Measurements from ENCODE around the gene CBX4. TPM values are rescaled to one million over a fixed set of nuclear protein-coding genes. Genes with fewer than 3 reads are reported as not detected.

The CBX4 gene
- total and polyA plus RNA-seq, 2 of the 13 experiments (the other 11 are each of a cell fraction or from before 2014, with no cell fraction given): 25.8 to 50.8 TPM

DNA sequence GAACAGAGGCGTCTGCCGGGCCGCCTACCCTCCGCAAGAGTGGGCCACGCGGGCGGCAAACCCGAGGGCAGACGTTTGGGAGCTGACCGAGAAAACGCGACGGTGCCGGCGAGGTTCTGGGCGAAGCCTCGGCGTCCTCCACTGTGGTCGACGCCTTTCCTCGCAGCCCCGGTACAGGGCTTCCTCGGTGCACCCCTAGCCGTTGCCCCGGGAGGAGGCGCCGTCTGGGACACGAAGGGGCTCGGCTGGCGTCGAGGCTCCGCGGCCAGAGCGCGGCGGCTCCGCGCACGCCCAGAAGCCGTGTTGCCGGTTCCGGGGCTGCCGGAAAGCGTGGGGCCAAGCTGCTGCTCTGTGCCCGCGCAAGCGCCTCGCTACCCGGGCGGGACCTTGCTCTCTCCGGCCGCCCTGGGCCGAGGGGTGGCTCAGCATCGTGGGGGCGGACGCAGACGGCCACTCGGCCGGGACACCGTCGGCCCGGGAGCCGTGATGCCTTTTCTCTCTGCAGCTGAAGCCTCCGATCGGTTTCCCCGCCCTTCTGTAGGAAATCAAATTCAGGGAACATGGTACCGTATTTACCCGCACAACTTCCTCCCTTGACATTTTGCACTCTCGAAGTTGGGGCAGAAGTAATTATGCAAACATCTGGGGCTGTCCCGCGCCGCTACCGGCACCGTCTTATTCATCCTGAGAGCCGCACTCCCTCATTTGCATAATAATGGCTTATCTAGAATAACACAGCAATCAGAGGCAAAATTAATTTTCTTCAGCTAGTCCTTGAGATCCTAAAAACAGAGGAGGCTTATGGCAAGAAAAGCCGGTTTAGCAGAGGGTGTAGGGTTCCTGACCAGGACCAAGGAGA, 35.0 kb downstream of the CBX4 start (continued):
- TF ChIP-seq ZFP90 (CRISPR knock-in tag; IDR thresholded peaks at IDR 0.05; ENCODE audit: borderline replicate concordance) (no peak; the same call in 1 of the 2 replicates), ZNF761 (CRISPR knock-in tag; conservative IDR thresholded peaks at IDR 0.05) (peak; percentile 85; the same call in 1 of the 2 replicates), FIP1L1 (IDR thresholded peaks at IDR 0.05; ENCODE audit: borderline replicate concordance, insufficient read depth, low read depth, low read length) (no peak), NFRKB (IDR thresholded peaks at IDR 0.05) (no peak), ZNF207 (IDR thresholded peaks at IDR 0.05; ENCODE audit: borderline replicate concordance) (no peak), ATF7 (IDR thresholded peaks at IDR 0.05) (no peak), ATF7 (CRISPR knock-in tag; IDR thresholded peaks at IDR 0.05) (peak; percentile 59; the same call in 1 of the 2 replicates), SNAI1 (CRISPR knock-in tag; IDR thresholded peaks at IDR 0.05; ENCODE audit: borderline replicate concordance) (peak; percentile 86), MED8 (CRISPR knock-in tag; IDR thresholded peaks at IDR 0.05; ENCODE audit: insufficient replicate concordance) (no peak), ZNF367 (CRISPR knock-in tag; IDR thresholded peaks at IDR 0.05; ENCODE audit: borderline replicate concordance) (peak; percentile 54; the same call in 1 of the 2 replicates), ZNF879 (CRISPR knock-in tag; IDR thresholded peaks at IDR 0.05) (peak; percentile 95; the same call in 1 of the 2 replicates), KMT2B (CRISPR knock-in tag; IDR thresholded peaks at IDR 0.05) (peak; percentile 42; the same call in 1 of the 2 replicates), FOSL2 (CRISPR knock-in tag; IDR thresholded peaks at IDR 0.05) (no peak; the same call in 1 of the 2 replicates), WIZ (CRISPR knock-in tag; IDR thresholded peaks at IDR 0.05) (no peak), ZNF12 (CRISPR knock-in tag; IDR thresholded peaks at IDR 0.05) (0 out of 2 replicates have a peak, but pooled peaks have one; percentile 56)
- TF ChIP-seq, protein P1, sequence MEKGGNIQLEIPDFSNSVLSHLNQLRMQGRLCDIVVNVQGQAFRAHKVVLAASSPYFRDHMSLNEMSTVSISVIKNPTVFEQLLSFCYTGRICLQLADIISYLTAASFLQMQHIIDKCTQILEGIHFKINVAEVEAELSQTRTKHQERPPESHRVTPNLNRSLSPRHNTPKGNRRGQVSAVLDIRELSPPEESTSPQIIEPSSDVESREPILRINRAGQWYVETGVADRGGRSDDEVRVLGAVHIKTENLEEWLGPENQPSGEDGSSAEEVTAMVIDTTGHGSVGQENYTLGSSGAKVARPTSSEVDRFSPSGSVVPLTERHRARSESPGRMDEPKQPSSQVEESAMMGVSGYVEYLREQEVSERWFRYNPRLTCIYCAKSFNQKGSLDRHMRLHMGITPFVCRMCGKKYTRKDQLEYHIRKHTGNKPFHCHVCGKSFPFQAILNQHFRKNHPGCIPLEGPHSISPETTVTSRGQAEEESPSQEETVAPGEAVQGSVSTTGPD (CRISPR knock-in tag; IDR thresholded peaks at IDR 0.05): no peak
- TF ChIP-seq, protein P2, sequence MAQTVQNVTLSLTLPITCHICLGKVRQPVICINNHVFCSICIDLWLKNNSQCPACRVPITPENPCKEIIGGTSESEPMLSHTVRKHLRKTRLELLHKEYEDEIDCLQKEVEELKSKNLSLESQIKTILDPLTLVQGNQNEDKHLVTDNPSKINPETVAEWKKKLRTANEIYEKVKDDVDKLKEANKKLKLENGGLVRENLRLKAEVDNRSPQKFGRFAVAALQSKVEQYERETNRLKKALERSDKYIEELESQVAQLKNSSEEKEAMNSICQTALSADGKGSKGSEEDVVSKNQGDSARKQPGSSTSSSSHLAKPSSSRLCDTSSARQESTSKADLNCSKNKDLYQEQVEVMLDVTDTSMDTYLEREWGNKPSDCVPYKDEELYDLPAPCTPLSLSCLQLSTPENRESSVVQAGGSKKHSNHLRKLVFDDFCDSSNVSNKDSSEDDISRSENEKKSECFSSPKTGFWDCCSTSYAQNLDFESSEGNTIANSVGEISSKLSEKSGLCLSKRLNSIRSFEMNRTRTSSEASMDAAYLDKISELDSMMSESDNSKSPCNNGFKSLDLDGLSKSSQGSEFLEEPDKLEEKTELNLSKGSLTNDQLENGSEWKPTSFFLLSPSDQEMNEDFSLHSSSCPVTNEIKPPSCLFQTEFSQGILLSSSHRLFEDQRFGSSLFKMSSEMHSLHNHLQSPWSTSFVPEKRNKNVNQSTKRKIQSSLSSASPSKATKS (CRISPR knock-in tag; IDR thresholded peaks at IDR 0.05): no peak
- TF ChIP-seq, protein P3, sequence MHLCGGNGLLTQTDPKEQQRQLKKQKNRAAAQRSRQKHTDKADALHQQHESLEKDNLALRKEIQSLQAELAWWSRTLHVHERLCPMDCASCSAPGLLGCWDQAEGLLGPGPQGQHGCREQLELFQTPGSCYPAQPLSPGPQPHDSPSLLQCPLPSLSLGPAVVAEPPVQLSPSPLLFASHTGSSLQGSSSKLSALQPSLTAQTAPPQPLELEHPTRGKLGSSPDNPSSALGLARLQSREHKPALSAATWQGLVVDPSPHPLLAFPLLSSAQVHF (CRISPR knock-in tag; IDR thresholded peaks at IDR 0.05): no peak; the same call in 1 of the 2 replicates
- TF ChIP-seq, protein P4, sequence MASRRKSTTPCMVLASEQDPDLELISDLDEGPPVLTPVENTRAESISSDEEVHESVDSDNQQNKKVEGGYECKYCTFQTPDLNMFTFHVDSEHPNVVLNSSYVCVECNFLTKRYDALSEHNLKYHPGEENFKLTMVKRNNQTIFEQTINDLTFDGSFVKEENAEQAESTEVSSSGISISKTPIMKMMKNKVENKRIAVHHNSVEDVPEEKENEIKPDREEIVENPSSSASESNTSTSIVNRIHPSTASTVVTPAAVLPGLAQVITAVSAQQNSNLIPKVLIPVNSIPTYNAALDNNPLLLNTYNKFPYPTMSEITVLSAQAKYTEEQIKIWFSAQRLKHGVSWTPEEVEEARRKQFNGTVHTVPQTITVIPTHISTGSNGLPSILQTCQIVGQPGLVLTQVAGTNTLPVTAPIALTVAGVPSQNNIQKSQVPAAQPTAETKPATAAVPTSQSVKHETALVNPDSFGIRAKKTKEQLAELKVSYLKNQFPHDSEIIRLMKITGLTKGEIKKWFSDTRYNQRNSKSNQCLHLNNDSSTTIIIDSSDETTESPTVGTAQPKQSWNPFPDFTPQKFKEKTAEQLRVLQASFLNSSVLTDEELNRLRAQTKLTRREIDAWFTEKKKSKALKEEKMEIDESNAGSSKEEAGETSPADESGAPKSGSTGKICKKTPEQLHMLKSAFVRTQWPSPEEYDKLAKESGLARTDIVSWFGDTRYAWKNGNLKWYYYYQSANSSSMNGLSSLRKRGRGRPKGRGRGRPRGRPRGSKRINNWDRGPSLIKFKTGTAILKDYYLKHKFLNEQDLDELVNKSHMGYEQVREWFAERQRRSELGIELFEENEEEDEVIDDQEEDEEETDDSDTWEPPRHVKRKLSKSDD (CRISPR knock-in tag; IDR thresholded peaks at IDR 0.05; ENCODE audit: low read depth): peak; percentile 84; the same call in 1 of the 2 replicates
- TF ChIP-seq, protein P5, sequence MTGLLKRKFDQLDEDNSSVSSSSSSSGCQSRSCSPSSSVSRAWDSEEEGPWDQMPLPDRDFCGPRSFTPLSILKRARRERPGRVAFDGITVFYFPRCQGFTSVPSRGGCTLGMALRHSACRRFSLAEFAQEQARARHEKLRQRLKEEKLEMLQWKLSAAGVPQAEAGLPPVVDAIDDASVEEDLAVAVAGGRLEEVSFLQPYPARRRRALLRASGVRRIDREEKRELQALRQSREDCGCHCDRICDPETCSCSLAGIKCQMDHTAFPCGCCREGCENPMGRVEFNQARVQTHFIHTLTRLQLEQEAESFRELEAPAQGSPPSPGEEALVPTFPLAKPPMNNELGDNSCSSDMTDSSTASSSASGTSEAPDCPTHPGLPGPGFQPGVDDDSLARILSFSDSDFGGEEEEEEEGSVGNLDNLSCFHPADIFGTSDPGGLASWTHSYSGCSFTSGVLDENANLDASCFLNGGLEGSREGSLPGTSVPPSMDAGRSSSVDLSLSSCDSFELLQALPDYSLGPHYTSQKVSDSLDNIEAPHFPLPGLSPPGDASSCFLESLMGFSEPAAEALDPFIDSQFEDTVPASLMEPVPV (CRISPR knock-in tag; IDR thresholded peaks at IDR 0.05): 0 out of 2 replicates have a peak, but pooled peaks have one; percentile 44
